Brain microvascular endothelial cell (primary cell): Measurements from ENCODE around the gene DNAH6.
A peak's percentile ranks its signal among the peaks of the same experiment; 100 is the strongest.

Experiments
- DNase-seq: peaks from one replicate; pipeline ENCODE4 v3.0.0-alpha.2; 2020
- H3K27ac ChIP-seq: fragments of 250-450 bp; sonication (Bioruptor Pico); 2 replicates; pipeline ENCODE4 v1.5.1; 2020; ENCODE audit warnings: mild to moderate bottlenecking, moderate library complexity
- H3K27me3 ChIP-seq: fragments of 250-450 bp; sonication (Bioruptor Pico); replicated peaks from 2 replicates; pipeline ENCODE4 v1.5.1; 2020; ENCODE audit warnings: mild to moderate bottlenecking
- H3K36me3 ChIP-seq: fragments of 250-450 bp; sonication (Bioruptor Pico); replicated peaks from 2 replicates; pipeline ENCODE4 v1.5.1; 2020; ENCODE audit warnings: mild to moderate bottlenecking
- H3K4me3 ChIP-seq: 2 replicates; pipeline ENCODE4 v1.5.1; 2011; ENCODE audit warnings: low read depth, mild to moderate bottlenecking, control low read depth, low read length, moderate library complexity
- CTCF ChIP-seq: IDR thresholded peaks from 2 replicates; pipeline ENCODE4 v1.5.1; 2011; ENCODE audit warnings: low read depth, mild to moderate bottlenecking, moderate library complexity, low read length, control low read depth, inconsistent platforms; ENCODE audit errors: missing control alignments
- in situ Hi-C: cut with HindIII; loops from 2 replicates; pipeline ENCODE4 v1.10.0; 2017; ENCODE audit warnings: low sequenced_read_pairs, low pct_ligation_motif_present

The DNAH6 gene

GRCh38 chr2:84855731-84856130, 339.4 kb downstream of the DNAH6 start:
- in situ Hi-C loops, result no loop called here
- no peaks in the 10 kb centered on the region for H3K27me3 ChIP-seq
- H3K36me3 ChIP-seq, result no peaks in the 10 kb centered on the region
- no peak for DNase-seq
- no peak overlapping the region for H3K27ac ChIP-seq
- TF ChIP-seq CTCF, result no peak
- no peak overlapping the region for H3K4me3 ChIP-seq

GRCh38 chr2:84856787-84857186, 340.5 kb downstream of the DNAH6 start:
- no peak for DNase-seq
- H3K27me3 ChIP-seq, result no peaks in the 10 kb centered on the region
- no peak overlapping the region for H3K4me3 ChIP-seq
- H3K36me3 ChIP-seq, result no peaks in the 10 kb centered on the region
- H3K27ac ChIP-seq, result no peak overlapping the region
- TF ChIP-seq CTCF, result no peak
- in situ Hi-C loops, result no loop called here

GRCh38 chr2:84857566-84857965, 341.3 kb downstream of the DNAH6 start:
- TF ChIP-seq CTCF, result no peak
- H3K27ac ChIP-seq, result no peak overlapping the region
- no peaks in the 10 kb centered on the region for H3K27me3 ChIP-seq
- no peak for DNase-seq
- in situ Hi-C loops, result no loop called here
- no peaks in the 10 kb centered on the region for H3K36me3 ChIP-seq
- no peak overlapping the region for H3K4me3 ChIP-seq

- no peak for DNase-seq
- TF ChIP-seq CTCF, result peak; percentile 64
- Histone ChIP-seq H3K36me3 (no peaks in the 10 kb centered on the region), H3K4me3 (no peak overlapping the region), H3K27ac (no peak overlapping the region), H3K27me3 (no peaks in the 10 kb centered on the region)
- in situ Hi-C loops, result no loop called here
These were observed 341.8 kb downstream of the DNAH6 start for GRCh38 chr2:84858123-84858522.

GRCh38 chr2:84858937-84859336, 342.6 kb downstream of the DNAH6 start:
- Histone ChIP-seq H3K27ac (no peak overlapping the region), H3K4me3 (no peak overlapping the region), H3K27me3 (no peaks in the 10 kb centered on the region), H3K36me3 (no peaks in the 10 kb centered on the region)
- DNase-seq, result no peak
- no peak for TF ChIP-seq CTCF
- in situ Hi-C loops, result no loop called here

GRCh38 chr2:84861539-84861938, 345.2 kb downstream of the DNAH6 start:
- no peaks in the 10 kb centered on the region for H3K27me3 ChIP-seq
- no peak for DNase-seq
- no peak overlapping the region for H3K27ac ChIP-seq
- TF ChIP-seq CTCF, result no peak
- no peaks in the 10 kb centered on the region for H3K36me3 ChIP-seq
- in situ Hi-C loops, result no loop called here
- no peak overlapping the region for H3K4me3 ChIP-seq
